Right renal pelvis (tissue), 4 donors: ENCODE results near the gene TDRD7. TPM values are rescaled to one million over a fixed set of nuclear protein-coding genes. Genes with fewer than 3 reads are reported as not detected.
"Not testable (repeated sequence)": the region's sequence is repeated elsewhere in the genome, so short reads cannot be mapped to it uniquely, and the experiment has no call there.

Experiments
- DNase-seq, 4 donors: peaks; one replicate each; pipeline ENCODE4 v3.0.0-alpha.2; 2013; ENCODE audit warnings: low read depth in 4 of 4, low spot score in 3 of 4, missing footprints in 1 of 4
- polyA plus RNA-seq, 4 donors: library from polyadenylated mRNA; unstranded; fragments of 120-200 nt; gene quantifications; one replicate each; pipeline ENCODE4 v1.2.1, GENCODE V29; 2013; ENCODE audit not compliant: insufficient read length in 4 of 4

The TDRD7 gene
- polyA plus RNA-seq, 4 donors: 6.8 to 9.6 (median 8.3) TPM

- no peak for DNase-seq
These were observed 13.6 kb downstream of the TDRD7 start for GRCh38 chr9:97425336-97425972.

GRCh38 chr9:97425973-97426336, 14.1 kb downstream of the TDRD7 start:
- no peak for DNase-seq

GRCh38 chr9:97427885-97428284, 16.0 kb downstream of the TDRD7 start:
- DNase-seq: no peak

- DNase-seq: no peak
These were observed 18.6 kb downstream of the TDRD7 start for GRCh38 chr9:97430316-97431043.

GRCh38 chr9:97431044-97431441, 19.1 kb downstream of the TDRD7 start:
- DNase-seq: no peak

GRCh38 chr9:97431549-97432143, 19.8 kb downstream of the TDRD7 start:
- DNase-seq: no peak

- no peak for DNase-seq
These were observed 25.2 kb downstream of the TDRD7 start for GRCh38 chr9:97437051-97437600.

GRCh38 chr9:97438257-97438656, 26.4 kb downstream of the TDRD7 start:
- no peak for DNase-seq

GRCh38 chr9:97438666-97439065, 26.8 kb downstream of the TDRD7 start:
- no peak for DNase-seq

GRCh38 chr9:97440160-97440559, 28.3 kb downstream of the TDRD7 start:
- DNase-seq: no peak

- DNase-seq: no peak
These were observed 29.8 kb downstream of the TDRD7 start for GRCh38 chr9:97441729-97442128.

- no peak for DNase-seq
These were observed 33.3 kb downstream of the TDRD7 start for GRCh38 chr9:97445119-97445701.

- DNase-seq: no peak
These were observed 35.1 kb downstream of the TDRD7 start for GRCh38 chr9:97447001-97447400.

- not testable (repeated sequence) for DNase-seq
These were observed 41.7 kb downstream of the TDRD7 start for GRCh38 chr9:97453573-97453972.

- not testable (repeated sequence) for DNase-seq
These were observed 44.9 kb downstream of the TDRD7 start for GRCh38 chr9:97456841-97457240.

GRCh38 chr9:97459326-97459725, 47.4 kb downstream of the TDRD7 start:
- no peak for DNase-seq

GRCh38 chr9:97462159-97462558, 50.3 kb downstream of the TDRD7 start:
- no peak for DNase-seq

GRCh38 chr9:97462914-97463313, 51.0 kb downstream of the TDRD7 start:
- DNase-seq: no peak

GRCh38 chr9:97468658-97469448, 57.0 kb downstream of the TDRD7 start:
- DNase-seq: peak; percentile 20 to 31 (median 29)

GRCh38 chr9:97470076-97470475, 58.2 kb downstream of the TDRD7 start:
- no peak for DNase-seq

GRCh38 chr9:97473717-97474116, 61.8 kb downstream of the TDRD7 start:
- DNase-seq: no peak
